ENCODE data around the gene ZNF135. TPM values are rescaled to one million over a fixed set of nuclear protein-coding genes. Genes with fewer than 3 reads are reported as not detected.

ZNF135 gene
- total and polyA plus RNA-seq, 2 experiments from 2014 or later: 4.8 to 10.3 TPM

GRCh38 chr19:58108546-58108817 lies 49.4 kb downstream of the ZNF135 start:
- Histone ChIP-seq H3K27me3 (ENCODE audit: insufficient read depth) (no peaks in the 10 kb centered on the region), H3K4me1 (ENCODE audit: insufficient read depth) (no peaks in the 10 kb centered on the region), H3K9me2 (ENCODE audit: insufficient read depth) (no peaks in the 10 kb centered on the region), H4K20me1 (replicated peaks; ENCODE audit: insufficient read depth) (no peaks in the 10 kb centered on the region), H3F3A (replicated peaks; ENCODE audit: low read depth) (no peaks in the 10 kb centered on the region), H3K27ac (ENCODE audit: low read depth) (no peak overlapping the region), H2AFZ (no peak overlapping the region), H3K4me2 (no peak overlapping the region), H3K4me3 (no peak overlapping the region), H3K36me3 (ENCODE audit: insufficient read depth) (peaks cover 4% of the 10 kb centered on the region; the same call in 1 of the 2 replicates), H3K79me2 (replicated peaks; ENCODE audit: insufficient read depth) (no peaks in the 10 kb centered on the region)
- Mint-ChIP-seq H3K27me3 (ENCODE audit: insufficient read depth, low read depth, poor library complexity) (no peaks in the 10 kb centered on the region), H3K36me3 (ENCODE audit: low read depth) (peaks cover 42% of the 10 kb centered on the region), H3K4me1 (no peaks in the 10 kb centered on the region), H3K9me3 (peaks cover 90% of the 10 kb centered on the region), H3K27ac (no peak overlapping the region), H3K4me3 (no peak overlapping the region)
- DNase-seq (ENCODE audit: low spot score): no peak
- TF ChIP-seq NANOG (IDR thresholded peaks at IDR 0.05; ENCODE audit: borderline replicate concordance): no peak
- TF ChIP-seq JUNB (IDR thresholded peaks at IDR 0.05; ENCODE audit: unreplicated experiment): no peak
- no peak for TF ChIP-seq STAT1 (IDR thresholded peaks at IDR 0.05; ENCODE audit: unreplicated experiment)
- TF ChIP-seq CREB1 (CRISPR knock-in tag; IDR thresholded peaks at IDR 0.05; ENCODE audit: low read depth): no peak
- no peak for TF ChIP-seq ZNF331 (CRISPR knock-in tag; IDR thresholded peaks at IDR 0.05; ENCODE audit: low read depth)
- no peak for TF ChIP-seq EZH2 (IDR thresholded peaks at IDR 0.05; ENCODE audit: low read depth, unreplicated experiment)
- no peak for TF ChIP-seq REST (IDR thresholded peaks at IDR 0.05; ENCODE audit: unreplicated experiment)
- TF ChIP-seq POLR2AphosphoS5 (IDR thresholded peaks at IDR 0.05; ENCODE audit: low read depth): no peak
- TF ChIP-seq ZNF114 (CRISPR knock-in tag; IDR thresholded peaks at IDR 0.05): no peak
- no peak for TF ChIP-seq ETS1 (IDR thresholded peaks at IDR 0.05)
- no peak for TF ChIP-seq CTCF (conservative IDR thresholded peaks at IDR 0.05; ENCODE audit: low read depth in 2 of 2)
- TF ChIP-seq ZNF462 (CRISPR knock-in tag; IDR thresholded peaks at IDR 0.05): no peak
- ATAC-seq: no peak
